Measurements from ENCODE around the gene CCR6. TPM values are rescaled to one million over a fixed set of nuclear protein-coding genes. Genes with fewer than 3 reads are reported as not detected.
"Not testable (repeated sequence)": the region's sequence is repeated elsewhere in the genome, so short reads cannot be mapped to it uniquely, and the experiment has no call there.

CCR6 gene
- total and polyA plus RNA-seq, 10 donors, result 15.5 to 37.0 (median 19.8) TPM

DNA sequence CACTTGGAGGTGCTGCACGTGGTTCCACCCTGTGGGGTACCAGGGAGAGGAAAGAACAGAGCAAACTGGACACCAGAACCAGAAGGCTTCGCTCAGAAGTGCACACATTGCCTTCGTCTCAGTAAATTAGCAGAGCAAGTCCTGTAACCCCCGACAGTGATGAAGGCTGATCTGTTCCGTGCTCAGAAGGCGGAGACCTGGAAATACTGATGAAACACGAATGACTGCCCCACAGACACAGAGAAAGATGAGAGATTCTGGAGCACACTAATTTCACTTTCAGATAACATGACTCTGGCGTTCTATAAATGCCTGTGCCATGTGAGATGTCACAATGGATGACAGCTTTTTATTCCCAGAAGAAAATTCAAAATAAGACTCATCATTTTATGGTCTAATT lies 44.2 kb upstream of the CCR6 start:
- DNase-seq, result no peak
- H3K4me3 ChIP-seq, result no peak overlapping the region
- H3K27ac ChIP-seq, result peak overlapping the region in 1 of 8 donors; percentile 82
- TF ChIP-seq, protein P1, sequence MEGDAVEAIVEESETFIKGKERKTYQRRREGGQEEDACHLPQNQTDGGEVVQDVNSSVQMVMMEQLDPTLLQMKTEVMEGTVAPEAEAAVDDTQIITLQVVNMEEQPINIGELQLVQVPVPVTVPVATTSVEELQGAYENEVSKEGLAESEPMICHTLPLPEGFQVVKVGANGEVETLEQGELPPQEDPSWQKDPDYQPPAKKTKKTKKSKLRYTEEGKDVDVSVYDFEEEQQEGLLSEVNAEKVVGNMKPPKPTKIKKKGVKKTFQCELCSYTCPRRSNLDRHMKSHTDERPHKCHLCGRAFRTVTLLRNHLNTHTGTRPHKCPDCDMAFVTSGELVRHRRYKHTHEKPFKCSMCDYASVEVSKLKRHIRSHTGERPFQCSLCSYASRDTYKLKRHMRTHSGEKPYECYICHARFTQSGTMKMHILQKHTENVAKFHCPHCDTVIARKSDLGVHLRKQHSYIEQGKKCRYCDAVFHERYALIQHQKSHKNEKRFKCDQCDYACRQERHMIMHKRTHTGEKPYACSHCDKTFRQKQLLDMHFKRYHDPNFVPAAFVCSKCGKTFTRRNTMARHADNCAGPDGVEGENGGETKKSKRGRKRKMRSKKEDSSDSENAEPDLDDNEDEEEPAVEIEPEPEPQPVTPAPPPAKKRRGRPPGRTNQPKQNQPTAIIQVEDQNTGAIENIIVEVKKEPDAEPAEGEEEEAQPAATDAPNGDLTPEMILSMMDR (IDR thresholded peaks at IDR 0.05 in 8 of 11, conservative IDR thresholded peaks at IDR 0.05 in 3 of 11), result no peak
- TF ChIP-seq POLR2A (IDR thresholded peaks at IDR 0.05) (no peak), POLR2AphosphoS5 (IDR thresholded peaks at IDR 0.05) (no peak)
- peaks cover 0 to 7% (median 2%) of the 10 kb centered on the region in 8 donors for H3K9me3 ChIP-seq
- intact Hi-C loops (cut with DNase I; ENCODE audit: low total_unique reads), result no loop called here
- WGBS, 5 donors, result 81 to 89% (median 82%) methylated on average over 8 of the region's 8 CpGs
- no peaks in the 10 kb centered on the region for H3K27me3 ChIP-seq (replicated peaks in 1 of 7)
- H3K4me1 ChIP-seq, result peaks cover 0 to 41% (median 11%) of the 10 kb centered on the region in 6 donors
- H3K36me3 ChIP-seq, result no peaks in the 10 kb centered on the region

DNA sequence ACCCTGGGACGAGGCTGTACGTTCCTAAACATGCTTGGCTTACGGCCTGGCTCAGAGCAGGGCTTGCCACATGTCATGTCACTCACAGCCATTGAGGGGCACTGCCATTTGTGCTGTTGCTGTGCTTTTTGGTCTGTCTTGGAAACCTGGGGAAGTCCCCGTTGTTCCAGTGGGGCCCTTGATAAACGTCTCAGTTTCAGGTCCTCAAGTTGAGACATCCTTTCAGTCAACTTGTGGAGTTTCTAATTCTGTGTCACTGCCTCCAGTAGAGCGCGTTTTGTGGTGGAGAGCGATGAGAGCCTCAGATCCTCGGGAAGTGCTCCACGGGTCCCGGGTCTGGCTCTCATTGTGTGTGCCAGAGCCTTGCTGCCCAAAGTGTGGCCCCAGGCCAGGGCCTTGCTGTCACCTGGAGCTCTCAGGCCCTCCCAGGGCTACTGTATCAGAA lies 43.0 kb upstream of the CCR6 start:
- H3K4me1 ChIP-seq, result peaks cover 0 to 35% (median 11%) of the 10 kb centered on the region in 6 donors
- H3K27me3 ChIP-seq (replicated peaks in 1 of 7), result no peaks in the 10 kb centered on the region
- intact Hi-C loops (cut with DNase I; ENCODE audit: low total_unique reads), result no loop called here
- H3K9me3 ChIP-seq, result peaks cover 0 to 6% (median 0%) of the 10 kb centered on the region in 8 donors
- peak overlapping the region in 6 of 8 donors; percentile 41 to 82 (median 66) for H3K27ac ChIP-seq
- H3K4me3 ChIP-seq, result no peak overlapping the region
- 49 to 69% (median 61%) methylated on average over 8 to 11 of the region's 11 CpGs for WGBS, 5 donors
- TF ChIP-seq POLR2AphosphoS5 (IDR thresholded peaks at IDR 0.05) (peak; percentile 32 to 63 (median 33)), POLR2A (IDR thresholded peaks at IDR 0.05) (no peak)
- TF ChIP-seq, protein P1 (IDR thresholded peaks at IDR 0.05 in 8 of 11, conservative IDR thresholded peaks at IDR 0.05 in 3 of 11), result peak; percentile 13 to 67 (median 60)
- no peaks in the 10 kb centered on the region for H3K36me3 ChIP-seq
- peak; percentile 87 for DNase-seq

DNA sequence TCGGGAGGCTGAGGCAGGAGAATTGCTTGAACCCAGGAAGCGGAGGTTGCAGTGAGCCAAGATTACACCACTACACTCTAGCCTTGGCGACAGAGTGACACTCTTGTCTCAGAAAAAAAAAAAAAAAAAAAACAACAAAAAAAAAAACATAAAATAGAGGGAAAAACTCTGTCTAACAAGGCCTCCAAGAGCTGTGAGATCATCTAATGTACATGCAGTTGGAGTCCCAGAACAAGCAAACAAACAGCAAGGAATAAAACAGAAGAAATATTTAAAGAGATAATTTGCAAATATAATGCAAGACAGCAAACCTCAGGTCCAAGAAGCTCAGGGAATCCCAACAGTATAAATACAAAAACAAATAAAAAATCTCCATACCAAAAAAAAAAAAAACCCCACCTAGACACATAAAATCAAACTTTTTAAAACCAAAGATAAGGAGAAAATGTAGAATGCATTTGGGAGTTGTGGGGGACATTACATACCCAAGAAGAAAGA lies 35.0 kb upstream of the CCR6 start:
- Histone ChIP-seq H3K4me1 (peaks cover 14 to 39% (median 36%) of the 10 kb centered on the region in 6 donors), H3K27me3 (replicated peaks in 1 of 7) (no peaks in the 10 kb centered on the region), H3K4me3 (no peak overlapping the region), H3K36me3 (no peaks in the 10 kb centered on the region), H3K27ac (no peak overlapping the region), H3K9me3 (peaks cover 0 to 34% (median 23%) of the 10 kb centered on the region in 8 donors)
- no peak for DNase-seq
- intact Hi-C loops (cut with DNase I; ENCODE audit: low total_unique reads), result no loop called here
- WGBS, 5 donors, result 88 to 98% (median 94%) methylated on average over 3 of the region's 3 CpGs
- TF ChIP-seq, protein P1 (IDR thresholded peaks at IDR 0.05 in 8 of 11, conservative IDR thresholded peaks at IDR 0.05 in 3 of 11), result no peak
- TF ChIP-seq POLR2A (IDR thresholded peaks at IDR 0.05) (no peak), POLR2AphosphoS5 (IDR thresholded peaks at IDR 0.05) (no peak)

DNA sequence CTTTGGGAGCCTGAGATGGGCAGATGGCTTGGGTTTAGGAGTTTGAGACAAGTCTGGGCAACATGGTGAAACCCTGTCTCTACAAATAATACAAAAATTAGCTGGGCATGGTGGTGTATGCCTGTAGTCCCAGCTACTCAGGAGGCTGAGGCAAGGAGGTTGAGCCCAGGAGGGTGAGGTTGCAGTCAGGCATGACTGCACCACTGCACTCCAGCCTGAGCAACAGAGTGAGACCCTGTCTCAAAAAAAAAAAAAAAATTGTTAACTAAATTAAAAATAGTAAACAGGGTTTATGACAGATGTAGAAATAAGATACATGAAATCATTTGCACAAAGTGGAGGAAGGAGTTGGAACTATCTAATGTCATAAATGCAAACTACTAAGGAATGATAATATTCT lies 34.2 kb upstream of the CCR6 start:
- H3K27me3 ChIP-seq (replicated peaks in 1 of 7); H3K36me3 ChIP-seq; H3K4me3 ChIP-seq; intact Hi-C loops (cut with DNase I; ENCODE audit: low total_unique reads); DNase-seq; H3K27ac ChIP-seq: not testable (repeated sequence)
- Histone ChIP-seq H3K4me1 (peaks cover 17 to 47% (median 45%) of the 10 kb centered on the region in 6 donors), H3K9me3 (peaks cover 0 to 34% (median 23%) of the 10 kb centered on the region in 8 donors)

Measured in spleen (tissue), 11 donors.